ENCODE results near the gene CGB3. TPM values are rescaled to one million over a fixed set of nuclear protein-coding genes. Genes with fewer than 3 reads are reported as not detected.

The CGB3 gene
- total RNA-seq, 1 experiment from 2014 or later, result not detected

DNA sequence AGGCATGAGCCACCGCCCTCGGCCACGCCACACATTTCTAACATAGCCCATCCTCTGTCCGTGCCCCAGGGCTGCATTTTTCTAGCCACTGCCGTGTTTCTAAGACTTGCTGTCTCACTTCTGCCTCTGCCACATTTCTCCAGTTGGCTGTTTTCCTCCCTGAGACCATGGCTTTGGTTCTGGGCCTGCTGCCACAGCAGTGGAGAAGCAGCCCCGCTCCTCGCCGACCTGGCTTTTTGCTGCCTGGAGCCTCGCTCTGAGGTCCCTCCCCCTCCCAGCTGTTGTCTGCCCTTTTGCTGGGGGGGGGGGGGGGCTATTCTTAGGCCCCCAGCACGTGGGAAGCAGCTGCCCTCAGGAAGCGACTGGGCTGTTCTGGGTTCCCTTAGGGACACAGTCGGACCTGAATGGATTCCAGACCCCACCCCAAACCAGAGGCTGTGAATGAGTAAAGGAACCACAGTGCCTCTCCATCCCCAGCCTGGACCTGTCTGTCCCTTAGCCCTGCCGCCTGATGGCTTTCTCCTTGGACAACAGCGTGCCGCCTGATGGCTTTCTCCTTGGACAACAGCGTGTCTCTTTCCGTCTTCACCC, 34.3 kb downstream of the CGB3 start:
- Histone ChIP-seq H3K4me1 (ENCODE audit: control insufficient read depth in 1 of 2, insufficient read depth in 2 of 2, low read length in 2 of 2) (peaks cover 7 to 13% of the 10 kb centered on the region in 2 experiments; a peak in 3 of 4 replicates), H3K79me2 (ENCODE audit: insufficient read depth, low read length) (peaks cover 37% of the 10 kb centered on the region), H3K4me2 (ENCODE audit: low read length) (no peak overlapping the region), H3K9ac (ENCODE audit: low read length) (no peak overlapping the region), H3K36me3 (ENCODE audit: control insufficient read depth in 1 of 2, insufficient read depth in 2 of 2, low read length in 2 of 2) (peaks cover 14 to 17% of the 10 kb centered on the region in 2 experiments; a peak in 2 of 4 replicates), H3K27ac (ENCODE audit: low read depth, low read length) (no peak overlapping the region), H3K4me3 (replicated peaks in 1 of 2; ENCODE audit: low read depth in 1 of 2, low read length in 2 of 2) (no peak overlapping the region), H2AFZ (ENCODE audit: low read depth, low read length, poor library complexity, severe bottlenecking) (no peak overlapping the region), H3K9me3 (ENCODE audit: control insufficient read depth in 1 of 2, insufficient read depth in 1 of 2, low read depth in 1 of 2, low read length in 2 of 2) (no peaks in the 10 kb centered on the region), H4K20me1 (ENCODE audit: insufficient read depth) (no peaks in the 10 kb centered on the region), H3K27me3 (ENCODE audit: insufficient read depth, low read length) (no peaks in the 10 kb centered on the region), H3K9me2 (ENCODE audit: insufficient read depth) (no peaks in the 10 kb centered on the region)
- ATAC-seq, result no peak
- TF ChIP-seq POLR2AphosphoS5 (IDR thresholded peaks at IDR 0.05; ENCODE audit: low read depth, low read length) (no peak), SP1 (IDR thresholded peaks at IDR 0.05; ENCODE audit: low read depth) (no peak), TCF7L2 (IDR thresholded peaks at IDR 0.05; ENCODE audit: borderline replicate concordance, extremely low read depth, insufficient read depth, insufficient read length) (no peak), ATF3 (IDR thresholded peaks at IDR 0.05) (no peak), ZNF274 (IDR thresholded peaks at IDR 0.05; ENCODE audit: low read depth, low read length) (no peak), EZH2 (IDR thresholded peaks at IDR 0.05) (no peak), ZFX (IDR thresholded peaks at IDR 0.05) (no peak), RAD21 (IDR thresholded peaks at IDR 0.05; ENCODE audit: low read depth) (no peak), CBX3 (IDR thresholded peaks at IDR 0.05; ENCODE audit: low read depth) (no peak), SRF (IDR thresholded peaks at IDR 0.05; ENCODE audit: low read depth) (no peak), EGR1 (IDR thresholded peaks at IDR 0.05; ENCODE audit: low read depth) (no peak)
- TF ChIP-seq, protein P1, sequence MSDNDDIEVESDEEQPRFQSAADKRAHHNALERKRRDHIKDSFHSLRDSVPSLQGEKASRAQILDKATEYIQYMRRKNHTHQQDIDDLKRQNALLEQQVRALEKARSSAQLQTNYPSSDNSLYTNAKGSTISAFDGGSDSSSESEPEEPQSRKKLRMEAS (IDR thresholded peaks at IDR 0.05), result no peak
- intact Hi-C loops (cut with micrococcal nuclease), result no loop called here
- POLR2A ChIA-PET, result no interaction called here
- no peak for DNase-seq (ENCODE audit: low read depth, low spot score)
- BruUV-seq (replicated peaks), result no TSS peak
- RAD21 ChIA-PET (ENCODE audit: low non-redundant PET in 1 of 2, low total read pairs in 2 of 2, uncharacterized antibody in 2 of 2, unreplicated experiment in 2 of 2), result interaction anchor here in 1 of 2 experiments (0.7 kb wide), 1 partner anchor 277 kb away, joined by 3 read pairs; no protein-coding TSS in a partner anchor
- CTCF ChIA-PET, result no interaction called here

Measured in HCT116 (cell line).